ENCODE measurements around the gene ITGA5.
"Not testable (repeated sequence)": the region's sequence is repeated elsewhere in the genome, so short reads cannot be mapped to it uniquely, and the experiment has no call there.

Gene ITGA5

GRCh38 chr12:54368709-54369596 is 50.1 kb downstream of the ITGA5 start:
- peak; percentile 76 for DNase-seq

DNA sequence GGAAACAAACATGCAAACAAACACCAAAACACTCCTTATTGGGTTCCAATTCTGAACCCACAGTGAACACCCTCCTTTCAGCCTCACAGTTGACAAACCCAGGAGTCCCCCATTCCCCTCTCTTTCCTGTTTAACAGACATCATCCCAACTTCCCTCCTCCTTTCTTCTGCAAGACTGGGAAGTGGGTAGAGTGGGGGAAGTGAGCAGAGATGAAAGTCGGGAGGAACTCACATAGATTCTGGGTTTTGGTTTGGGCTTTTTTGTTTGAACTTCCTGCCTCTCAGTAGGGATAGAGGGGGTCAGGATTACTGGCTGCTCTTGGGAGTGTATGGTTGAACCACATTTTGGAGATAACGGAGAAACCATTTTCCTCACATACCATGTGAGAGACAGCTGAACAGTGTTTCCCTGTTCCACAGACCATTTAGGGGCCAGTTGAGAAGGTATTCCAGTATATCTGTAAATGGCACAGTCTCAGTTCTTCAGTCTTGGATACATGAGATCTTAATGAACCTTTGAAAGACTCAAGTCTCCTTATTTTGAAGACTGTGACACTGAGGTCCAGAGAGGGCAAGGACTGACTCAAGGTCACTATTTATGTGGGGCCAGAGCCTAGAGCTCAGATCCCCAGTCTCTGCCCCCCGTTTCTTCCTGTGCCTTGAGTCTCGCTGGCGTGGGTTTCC is 50.9 kb downstream of the ITGA5 start:
- DNase-seq, result no peak

DNA sequence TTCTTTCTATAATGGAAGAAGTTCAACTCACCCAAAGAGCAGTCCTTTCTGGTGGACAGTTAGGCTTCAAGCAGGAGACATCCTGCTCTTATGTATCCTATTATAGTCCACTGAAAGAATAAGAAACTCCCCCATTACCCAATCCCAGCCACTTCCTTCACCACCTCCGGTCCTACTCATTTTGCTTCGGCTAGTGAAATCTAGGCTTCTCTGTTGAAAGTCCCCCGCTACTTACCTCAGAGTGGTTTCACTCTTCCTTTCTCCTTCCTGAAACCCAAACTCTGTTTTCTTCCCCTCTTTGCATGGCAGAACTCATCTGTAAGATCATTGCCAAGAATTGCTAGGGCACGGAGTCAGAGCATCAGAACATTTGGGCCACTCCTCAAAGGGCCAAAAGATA is 54.7 kb downstream of the ITGA5 start, which contains the start of gene GPR84:
TSS of gene GPR84 (minus strand) at position 74 of the 400 bp plus-strand sequence. CDS start 635 bp downstream, outside the sequence.
- peak; percentile 51 for DNase-seq

DNA sequence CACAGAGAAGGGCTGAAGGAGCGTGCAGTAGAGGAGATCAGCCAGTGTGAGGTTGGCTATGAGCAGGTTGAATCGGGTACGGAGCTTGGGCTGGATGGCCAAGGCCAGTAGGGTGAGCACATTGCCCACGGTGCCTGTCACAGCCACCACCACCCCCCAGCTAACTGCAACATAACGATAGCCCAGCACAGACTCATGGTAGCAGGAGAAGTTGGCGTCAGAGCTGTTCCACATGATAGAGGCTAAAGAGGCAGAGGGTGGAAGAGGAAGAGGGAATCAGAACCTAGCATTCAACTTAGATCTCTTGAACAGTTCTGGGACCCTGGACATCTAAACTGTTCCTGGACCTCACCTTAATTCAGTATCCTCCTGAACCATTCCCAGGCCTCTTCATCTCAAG is 55.4 kb downstream of the ITGA5 start:
- no peak for DNase-seq

GRCh38 chr12:54363047-54363446 is 56.0 kb downstream of the ITGA5 start:
- no peak for DNase-seq

GRCh38 chr12:54360717-54361456 is 58.2 kb downstream of the ITGA5 start:
- DNase-seq, result peak; percentile 54

DNA sequence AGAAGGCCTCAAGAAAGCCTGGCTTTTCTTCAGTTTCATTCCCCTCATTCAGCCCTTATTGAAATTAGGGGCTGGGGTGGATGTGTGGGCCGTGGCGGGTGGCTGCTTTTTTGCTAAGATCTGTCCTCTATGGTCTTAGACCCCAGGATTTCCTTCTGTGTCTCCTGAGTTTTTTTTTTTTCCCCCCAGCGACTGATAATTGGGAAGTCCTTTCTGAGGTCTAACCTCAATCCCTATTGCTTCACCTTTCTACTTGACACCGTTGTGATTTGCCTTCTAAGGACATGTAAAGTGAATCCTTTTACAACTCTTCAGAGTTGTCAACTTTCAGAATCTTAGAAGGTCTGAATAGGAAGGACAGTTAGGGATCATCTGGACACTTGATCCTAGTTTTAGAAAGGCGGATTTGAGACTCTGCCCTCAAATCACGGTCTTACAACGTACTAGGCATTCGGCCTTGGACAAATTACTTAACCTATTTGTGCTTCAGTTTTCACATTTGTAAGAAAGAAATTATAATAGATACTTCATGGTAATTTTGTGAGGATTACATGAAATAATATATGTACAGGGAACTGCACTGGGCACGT is 59.2 kb downstream of the ITGA5 start:
- DNase-seq, result no peak

- peak; percentile 95 for DNase-seq
Observed at GRCh38 chr12:54358945-54359761, 59.9 kb downstream of the ITGA5 start.

- no peak for DNase-seq
Observed at GRCh38 chr12:54358191-54358944, 60.7 kb downstream of the ITGA5 start.

- no peak for DNase-seq
Observed at GRCh38 chr12:54357506-54358190, 61.4 kb downstream of the ITGA5 start.

DNA sequence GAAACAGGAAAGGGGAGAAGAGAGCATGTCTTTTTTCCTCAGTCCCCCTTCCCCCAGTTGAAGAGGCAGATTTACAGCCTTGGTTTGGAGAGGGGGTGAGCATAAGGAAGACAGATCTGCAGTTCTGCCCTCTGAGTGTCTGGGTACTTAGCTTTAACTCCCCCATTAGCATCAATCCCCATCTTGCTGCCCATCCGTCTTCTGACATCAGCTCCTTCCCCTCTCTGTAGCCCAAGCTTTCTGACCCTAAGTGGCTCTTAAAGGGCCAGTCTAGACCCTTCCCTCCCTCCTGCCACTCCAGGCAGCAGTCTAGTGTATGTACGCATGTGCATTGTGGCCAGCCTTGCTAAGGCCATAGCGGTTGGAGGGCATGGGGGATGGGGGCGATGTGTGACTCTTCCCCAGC is 62.1 kb downstream of the ITGA5 start:
- DNase-seq, result no peak

- DNase-seq, result no peak
Observed at GRCh38 chr12:54356228-54356627, 62.8 kb downstream of the ITGA5 start.

DNA sequence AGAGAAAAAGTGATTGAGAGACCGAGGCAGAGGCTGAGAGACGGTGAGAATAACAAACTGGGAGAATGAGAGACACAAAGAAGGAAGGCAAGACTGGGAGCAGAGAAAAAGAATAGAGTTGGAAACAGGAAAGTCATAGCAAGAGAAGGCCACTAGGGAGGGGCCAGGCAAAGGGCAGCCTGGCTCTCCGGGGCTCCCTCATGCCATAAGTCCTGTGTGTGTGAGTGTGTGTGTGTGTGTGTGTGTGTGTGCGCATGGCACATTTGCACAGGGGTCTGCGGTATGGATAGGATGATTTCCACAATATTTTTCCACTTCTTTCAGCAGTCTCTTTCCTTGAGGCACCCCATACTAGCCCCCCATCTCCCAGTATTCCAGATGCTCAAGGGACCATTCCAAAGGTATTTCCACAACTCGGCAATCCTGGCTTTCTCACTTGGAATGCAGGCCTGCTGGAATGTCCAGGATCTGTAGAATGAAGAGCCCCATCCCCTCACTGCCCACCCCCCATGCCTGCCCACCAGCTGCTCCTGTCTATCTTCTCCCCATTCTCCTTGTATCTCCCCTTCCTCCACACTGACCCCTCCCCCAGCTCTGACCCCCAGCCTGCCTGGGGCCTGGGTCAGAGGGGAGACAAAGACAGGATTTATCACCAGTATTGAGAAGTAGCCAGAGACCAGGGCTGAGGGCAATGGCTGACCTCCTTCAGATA is 63.8 kb downstream of the ITGA5 start:
- no peak for DNase-seq

DNA sequence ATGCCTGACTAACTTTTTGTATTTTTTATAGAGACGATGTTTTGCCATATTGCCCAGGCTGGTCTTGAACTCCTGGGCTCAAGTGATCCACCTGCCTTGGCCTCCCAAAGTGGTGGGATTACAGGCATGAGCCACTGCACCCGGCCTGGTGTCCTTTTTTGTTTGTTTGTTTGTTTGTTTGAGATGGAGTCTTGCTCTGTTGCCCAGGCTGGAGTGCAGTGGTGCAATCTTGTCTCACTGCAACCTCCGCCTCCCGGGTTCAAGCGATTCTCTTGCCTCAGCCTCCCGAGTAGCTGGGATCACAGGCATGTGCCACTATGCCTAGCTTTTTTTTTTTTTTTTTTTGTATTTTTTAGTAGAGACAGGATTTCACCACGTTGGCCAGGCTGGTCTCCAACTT is 64.8 kb downstream of the ITGA5 start:
- not testable (repeated sequence) for DNase-seq

- DNase-seq, result no peak
Observed at GRCh38 chr12:54352891-54353874, 65.9 kb downstream of the ITGA5 start.

DNA sequence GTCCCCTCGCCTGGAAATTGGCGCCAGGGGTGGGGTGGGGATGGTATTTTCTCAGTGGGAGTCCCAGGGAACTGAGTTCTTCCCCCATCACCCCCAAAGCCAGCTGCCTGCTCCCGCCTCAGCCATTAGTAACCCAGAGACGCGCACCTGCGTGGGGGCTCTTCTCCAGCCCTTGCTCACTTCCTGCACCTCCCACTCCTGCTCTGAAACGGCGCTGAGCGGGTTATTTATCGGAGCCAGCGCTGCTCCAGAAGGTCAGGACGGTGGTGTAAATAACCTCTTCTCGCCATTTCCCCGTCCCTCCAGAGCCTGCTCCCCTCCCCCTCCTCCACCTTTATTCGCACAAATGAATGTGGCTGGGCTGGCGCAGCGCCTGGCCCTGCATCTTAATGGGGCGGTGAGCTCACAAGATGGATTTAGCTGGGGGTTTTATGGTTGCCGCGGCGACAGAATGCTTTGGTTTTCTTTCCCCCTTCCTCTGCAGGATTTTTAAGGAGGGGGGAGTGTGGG is 67.0 kb downstream of the ITGA5 start:
- no peak for DNase-seq

DNA sequence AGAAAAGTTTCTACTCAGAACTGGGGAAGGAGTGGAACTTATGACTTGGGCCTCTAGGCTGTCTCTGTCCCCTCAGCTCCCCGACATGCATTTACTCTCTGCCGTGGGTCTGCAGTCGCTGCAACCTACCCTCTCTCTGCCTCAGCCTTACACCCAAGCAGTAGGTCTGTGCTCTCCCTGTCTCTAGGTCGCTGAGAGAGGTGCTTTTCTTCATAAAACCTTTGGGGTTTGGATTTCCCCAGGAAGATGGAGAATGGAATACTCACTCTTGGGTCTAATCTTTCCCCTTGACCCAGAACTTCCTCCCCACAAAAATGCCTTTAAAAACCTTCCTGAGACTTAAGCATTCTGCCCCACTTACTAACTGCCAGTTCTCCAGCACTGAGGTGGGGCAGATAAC is 67.7 kb downstream of the ITGA5 start:
- no peak for DNase-seq

- DNase-seq, result no peak
Observed at GRCh38 chr12:54350743-54351142, 68.3 kb downstream of the ITGA5 start.

DNA sequence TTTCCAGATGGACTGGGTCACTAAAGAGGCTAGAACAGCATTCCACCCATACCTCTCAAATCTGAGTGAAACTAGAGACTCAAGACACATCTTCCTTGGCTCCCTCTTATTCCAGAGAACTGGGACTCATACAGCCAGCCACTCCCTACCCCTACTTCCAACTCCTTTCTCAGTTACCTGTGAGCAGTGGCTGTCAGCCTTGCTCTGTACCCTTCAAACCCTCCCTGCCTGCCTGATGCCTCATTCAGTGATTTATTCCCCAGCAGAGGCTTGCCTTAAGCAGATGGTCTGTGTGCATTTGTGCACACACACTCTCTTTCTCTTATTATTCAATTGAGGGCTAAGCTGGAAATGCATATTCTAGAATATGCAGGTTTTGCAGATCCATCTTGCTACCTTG is 69.4 kb downstream of the ITGA5 start:
- no peak for DNase-seq
